HG03097 (cell line): Measurements from ENCODE around the gene CDSN.
"Not testable (repeated sequence)": the region's sequence is repeated elsewhere in the genome, so short reads cannot be mapped to it uniquely, and the experiment has no call there.

ENCODE experiments used
- ATAC-seq: cut with Tn5 transposase; IDR thresholded peaks from one replicate; pipeline ENCODE4 v1.9.1; 2021; ENCODE audit not compliant: unreplicated experiment, low FRiP score

Gene CDSN

GRCh38 chr6:31090973-31091364 is 29.3 kb downstream of the CDSN start:
- no peak for ATAC-seq

GRCh38 chr6:31090275-31090972 is 29.8 kb downstream of the CDSN start:
- ATAC-seq, result no peak

- no peak for ATAC-seq
These were observed 32.7 kb downstream of the CDSN start for GRCh38 chr6:31087494-31088089.

GRCh38 chr6:31086788-31087440 is 33.3 kb downstream of the CDSN start:
- ATAC-seq, result no peak

- no peak for ATAC-seq
These were observed 36.4 kb downstream of the CDSN start for GRCh38 chr6:31083742-31084354.

- no peak for ATAC-seq
These were observed 38.4 kb downstream of the CDSN start for GRCh38 chr6:31081872-31082271.

- ATAC-seq, result no peak
These were observed 40.5 kb downstream of the CDSN start for GRCh38 chr6:31079656-31080261.

- ATAC-seq, result no peak
These were observed 43.6 kb downstream of the CDSN start for GRCh38 chr6:31076611-31077010.

GRCh38 chr6:31075528-31075927 is 44.7 kb downstream of the CDSN start:
- ATAC-seq, result no peak

- no peak for ATAC-seq
These were observed 45.8 kb downstream of the CDSN start for GRCh38 chr6:31074401-31074800.

- ATAC-seq, result no peak
These were observed 49.5 kb downstream of the CDSN start for GRCh38 chr6:31070711-31071197.

GRCh38 chr6:31068669-31069340 is 51.4 kb downstream of the CDSN start:
- ATAC-seq, result no peak

- ATAC-seq, result not testable (repeated sequence)
These were observed 52.2 kb downstream of the CDSN start for GRCh38 chr6:31067891-31068668.

- not testable (repeated sequence) for ATAC-seq
These were observed 53.2 kb downstream of the CDSN start for GRCh38 chr6:31067028-31067427.

GRCh38 chr6:31065556-31065955 is 54.7 kb downstream of the CDSN start:
- no peak for ATAC-seq
